Stromal cell of bone marrow (primary cell): ENCODE results near the gene CRABP1.

Experiments used
- DNase-seq: peaks from one replicate; pipeline ENCODE4 v3.0.0-alpha.2; 2012; ENCODE audit warnings: low read depth

The CRABP1 gene

GRCh38 chr15:78340231-78341056 is at the start of gene CRABP1:
TSS of gene CRABP1 (plus strand) at chr15:78340353. CDS start at chr15:78340429, 76 bp downstream.
- no peak for DNase-seq

- DNase-seq = no peak
Measured at GRCh38 chr15:78291052-78291451, 49.1 kb upstream of the CRABP1 start.

GRCh38 chr15:78291698-78292097 is 48.5 kb upstream of the CRABP1 start:
- DNase-seq = no peak

- no peak for DNase-seq
Measured at GRCh38 chr15:78292219-78292618, 47.9 kb upstream of the CRABP1 start.

GRCh38 chr15:78299101-78299930 is 40.8 kb upstream of the CRABP1 start, which contains the start of gene SKIC8:
TSS of gene SKIC8 (minus strand) at chr15:78299609. CDS start at chr15:78295686, 3,923 bp downstream.
- peak; percentile 78 for DNase-seq

GRCh38 chr15:78301326-78301725 is 38.8 kb upstream of the CRABP1 start:
- DNase-seq = no peak

- DNase-seq = no peak
Measured at GRCh38 chr15:78301828-78302227, 38.3 kb upstream of the CRABP1 start.

- peak; percentile 80 for DNase-seq
Measured at GRCh38 chr15:78302579-78303312, 37.4 kb upstream of the CRABP1 start.

GRCh38 chr15:78304216-78305066 is 35.7 kb upstream of the CRABP1 start:
- no peak for DNase-seq

GRCh38 chr15:78306176-78306774 is 33.9 kb upstream of the CRABP1 start:
- DNase-seq = peak; percentile 36

GRCh38 chr15:78307976-78308375 is 32.2 kb upstream of the CRABP1 start:
- DNase-seq = no peak

GRCh38 chr15:78308422-78309032 is 31.6 kb upstream of the CRABP1 start:
- no peak for DNase-seq

GRCh38 chr15:78311292-78311691 is 28.9 kb upstream of the CRABP1 start:
- no peak for DNase-seq

- no peak for DNase-seq
Measured at GRCh38 chr15:78312536-78312935, 27.6 kb upstream of the CRABP1 start.

GRCh38 chr15:78312957-78313356 is 27.2 kb upstream of the CRABP1 start:
- DNase-seq = no peak

- DNase-seq = no peak
Measured at GRCh38 chr15:78313383-78313782, 26.8 kb upstream of the CRABP1 start.

GRCh38 chr15:78314181-78314581 is 26.0 kb upstream of the CRABP1 start:
- DNase-seq = no peak

GRCh38 chr15:78315686-78316282 is 24.4 kb upstream of the CRABP1 start:
- no peak for DNase-seq

GRCh38 chr15:78316283-78317083 is 23.7 kb upstream of the CRABP1 start:
- no peak for DNase-seq
